ENCODE results near the gene DBNDD1.
"Not testable (repeated sequence)": the region's sequence is repeated elsewhere in the genome, so short reads cannot be mapped to it uniquely, and the experiment has no call there.

DNA sequence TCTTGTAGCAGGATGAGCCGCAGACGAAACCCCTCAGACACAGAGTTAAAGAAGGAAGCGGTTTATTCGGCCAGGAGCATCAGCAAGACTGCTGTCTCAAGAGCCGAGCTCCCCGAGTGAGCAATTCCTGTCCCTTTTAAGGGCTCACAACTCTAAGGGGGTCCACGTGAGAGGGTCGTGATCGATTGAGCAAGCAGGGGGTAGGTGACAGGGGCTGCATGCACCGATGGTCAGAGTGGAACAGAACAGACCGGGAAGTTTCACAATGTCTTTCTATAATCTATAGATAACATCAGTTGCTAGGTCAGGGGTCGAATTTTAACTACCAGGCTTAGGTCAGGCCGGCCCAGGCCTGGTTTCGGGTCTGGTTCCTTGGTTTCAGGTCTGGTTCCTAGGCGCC is 37.3 kb upstream of the DBNDD1 start:
- TF ChIP-seq EZH2 (IDR thresholded peaks at IDR 0.05; ENCODE audit: insufficient read depth, low read length) = not testable (repeated sequence)
- TF ChIP-seq, protein P1, sequence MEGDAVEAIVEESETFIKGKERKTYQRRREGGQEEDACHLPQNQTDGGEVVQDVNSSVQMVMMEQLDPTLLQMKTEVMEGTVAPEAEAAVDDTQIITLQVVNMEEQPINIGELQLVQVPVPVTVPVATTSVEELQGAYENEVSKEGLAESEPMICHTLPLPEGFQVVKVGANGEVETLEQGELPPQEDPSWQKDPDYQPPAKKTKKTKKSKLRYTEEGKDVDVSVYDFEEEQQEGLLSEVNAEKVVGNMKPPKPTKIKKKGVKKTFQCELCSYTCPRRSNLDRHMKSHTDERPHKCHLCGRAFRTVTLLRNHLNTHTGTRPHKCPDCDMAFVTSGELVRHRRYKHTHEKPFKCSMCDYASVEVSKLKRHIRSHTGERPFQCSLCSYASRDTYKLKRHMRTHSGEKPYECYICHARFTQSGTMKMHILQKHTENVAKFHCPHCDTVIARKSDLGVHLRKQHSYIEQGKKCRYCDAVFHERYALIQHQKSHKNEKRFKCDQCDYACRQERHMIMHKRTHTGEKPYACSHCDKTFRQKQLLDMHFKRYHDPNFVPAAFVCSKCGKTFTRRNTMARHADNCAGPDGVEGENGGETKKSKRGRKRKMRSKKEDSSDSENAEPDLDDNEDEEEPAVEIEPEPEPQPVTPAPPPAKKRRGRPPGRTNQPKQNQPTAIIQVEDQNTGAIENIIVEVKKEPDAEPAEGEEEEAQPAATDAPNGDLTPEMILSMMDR (IDR thresholded peaks at IDR 0.05; ENCODE audit: insufficient read depth, low read depth, low read length) = not testable (repeated sequence)
